ENCODE results near the gene ZNF423. TPM values are rescaled to one million over a fixed set of nuclear protein-coding genes. Genes with fewer than 3 reads are reported as not detected.

The ZNF423 gene
- total RNA-seq, 1 experiment from 2014 or later: 0.49 TPM

DNA sequence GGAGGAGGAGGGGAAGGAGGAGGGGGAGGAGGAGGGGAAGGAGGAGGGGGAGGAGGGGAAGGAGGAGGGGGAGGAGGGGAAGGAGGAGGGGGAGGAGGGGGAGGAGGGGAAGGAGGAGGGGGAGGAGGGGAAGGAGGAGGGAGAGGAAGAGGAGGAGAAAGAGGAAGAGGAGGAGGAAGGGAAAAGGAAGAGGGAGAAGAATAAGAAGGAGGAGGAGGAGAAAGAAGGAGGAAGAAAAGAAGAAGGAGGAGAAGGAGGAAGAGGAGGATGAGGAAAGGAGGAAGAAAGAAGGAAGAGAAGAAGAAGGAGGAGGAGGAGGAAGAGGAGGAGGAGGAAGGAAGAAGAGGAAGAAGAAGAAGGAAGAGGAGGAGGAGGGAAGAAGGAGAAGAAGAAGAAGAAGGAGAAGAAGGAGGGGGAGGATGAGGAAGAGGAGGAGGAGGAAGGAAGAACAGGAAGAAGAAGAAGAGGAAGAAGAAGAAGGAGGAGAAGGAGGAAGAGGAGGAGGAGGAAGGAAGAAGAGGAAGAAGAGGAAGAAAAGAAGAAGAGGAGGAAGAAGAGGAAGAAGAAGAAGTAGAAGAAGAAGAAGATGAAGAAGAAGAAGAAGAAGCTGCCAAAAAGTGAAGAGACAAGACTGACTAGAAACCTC is 378.5 kb downstream of the ZNF423 start:
- ChIA-PET POLR2A (no interaction called here), CTCF (no interaction called here)
- TF ChIP-seq TCF7L2 (IDR thresholded peaks at IDR 0.05; ENCODE audit: low read depth, low read length): no peak
- TF ChIP-seq, protein P1, sequence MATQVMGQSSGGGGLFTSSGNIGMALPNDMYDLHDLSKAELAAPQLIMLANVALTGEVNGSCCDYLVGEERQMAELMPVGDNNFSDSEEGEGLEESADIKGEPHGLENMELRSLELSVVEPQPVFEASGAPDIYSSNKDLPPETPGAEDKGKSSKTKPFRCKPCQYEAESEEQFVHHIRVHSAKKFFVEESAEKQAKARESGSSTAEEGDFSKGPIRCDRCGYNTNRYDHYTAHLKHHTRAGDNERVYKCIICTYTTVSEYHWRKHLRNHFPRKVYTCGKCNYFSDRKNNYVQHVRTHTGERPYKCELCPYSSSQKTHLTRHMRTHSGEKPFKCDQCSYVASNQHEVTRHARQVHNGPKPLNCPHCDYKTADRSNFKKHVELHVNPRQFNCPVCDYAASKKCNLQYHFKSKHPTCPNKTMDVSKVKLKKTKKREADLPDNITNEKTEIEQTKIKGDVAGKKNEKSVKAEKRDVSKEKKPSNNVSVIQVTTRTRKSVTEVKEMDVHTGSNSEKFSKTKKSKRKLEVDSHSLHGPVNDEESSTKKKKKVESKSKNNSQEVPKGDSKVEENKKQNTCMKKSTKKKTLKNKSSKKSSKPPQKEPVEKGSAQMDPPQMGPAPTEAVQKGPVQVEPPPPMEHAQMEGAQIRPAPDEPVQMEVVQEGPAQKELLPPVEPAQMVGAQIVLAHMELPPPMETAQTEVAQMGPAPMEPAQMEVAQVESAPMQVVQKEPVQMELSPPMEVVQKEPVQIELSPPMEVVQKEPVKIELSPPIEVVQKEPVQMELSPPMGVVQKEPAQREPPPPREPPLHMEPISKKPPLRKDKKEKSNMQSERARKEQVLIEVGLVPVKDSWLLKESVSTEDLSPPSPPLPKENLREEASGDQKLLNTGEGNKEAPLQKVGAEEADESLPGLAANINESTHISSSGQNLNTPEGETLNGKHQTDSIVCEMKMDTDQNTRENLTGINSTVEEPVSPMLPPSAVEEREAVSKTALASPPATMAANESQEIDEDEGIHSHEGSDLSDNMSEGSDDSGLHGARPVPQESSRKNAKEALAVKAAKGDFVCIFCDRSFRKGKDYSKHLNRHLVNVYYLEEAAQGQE (IDR thresholded peaks at IDR 0.05; ENCODE audit: insufficient read depth in 1 of 2, low read depth in 2 of 2, low read length in 1 of 2): no peak
- in situ Hi-C loops (cut with HindIII; ENCODE audit: low pct_unique_long_range_greater_than_20kb, low sequenced_read_pairs) (no loop called here), intact Hi-C loops (cut with micrococcal nuclease; ENCODE audit: unreplicated experiment) (no loop called here)
- no peak for DNase-seq (ENCODE audit: low read depth, low spot score)
- BruUV-seq (replicated peaks): no TSS peak
- H3K4me3 ChIP-seq (ENCODE audit: low read depth in 2 of 2, low read length in 2 of 2): no peak overlapping the region
- H3K4me1 ChIP-seq (ENCODE audit: control insufficient read depth, insufficient read depth, low read length): no peaks in the 10 kb centered on the region
- ATAC-seq: no peak
- no peak overlapping the region for H3K27ac ChIP-seq (ENCODE audit: low read length)
- H3K27me3 ChIP-seq (ENCODE audit: control insufficient read depth, insufficient read depth, low read length): no peaks in the 10 kb centered on the region
- no peaks in the 10 kb centered on the region for H3K36me3 ChIP-seq (ENCODE audit: control insufficient read depth, insufficient read depth, low read length)
- H3K9me3 ChIP-seq (ENCODE audit: control insufficient read depth, insufficient read depth, low read depth, low read length): no peaks in the 10 kb centered on the region

DNA sequence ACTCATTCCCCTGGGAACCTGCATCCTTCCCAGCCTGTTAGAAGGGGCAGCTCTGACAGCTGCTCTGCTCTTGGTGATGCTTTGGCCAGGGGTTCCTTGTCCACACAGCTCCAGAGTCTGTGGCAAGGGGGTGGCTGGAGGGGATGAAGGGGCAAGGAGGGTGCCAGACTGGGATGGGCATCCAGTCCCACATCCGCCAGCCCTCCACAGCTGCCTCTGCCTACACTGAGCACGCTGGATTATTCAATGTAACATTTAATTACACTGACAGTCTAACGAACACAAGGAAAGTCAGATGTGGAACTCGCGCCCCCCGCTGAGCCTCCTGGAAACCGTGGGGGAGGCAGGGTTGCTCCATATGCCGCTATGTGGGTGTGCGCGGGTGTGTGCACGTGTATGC is 381.2 kb downstream of the ZNF423 start:
- DNase-seq (ENCODE audit: low read depth, low spot score) (no peak), ATAC-seq (no peak)
- Histone ChIP-seq H3K36me3 (ENCODE audit: control insufficient read depth, insufficient read depth, low read length) (no peaks in the 10 kb centered on the region), H3K27ac (ENCODE audit: low read length) (no peak overlapping the region), H3K27me3 (ENCODE audit: control insufficient read depth, insufficient read depth, low read length) (no peaks in the 10 kb centered on the region), H3K4me1 (ENCODE audit: control insufficient read depth, insufficient read depth, low read length) (no peaks in the 10 kb centered on the region), H3K4me3 (ENCODE audit: low read depth in 2 of 2, low read length in 2 of 2) (no peak overlapping the region), H3K9me3 (ENCODE audit: control insufficient read depth, insufficient read depth, low read depth, low read length) (no peaks in the 10 kb centered on the region)
- ChIA-PET CTCF (no interaction called here), POLR2A (no interaction called here)
- in situ Hi-C loops (cut with HindIII; ENCODE audit: low pct_unique_long_range_greater_than_20kb, low sequenced_read_pairs) (no loop called here), intact Hi-C loops (cut with micrococcal nuclease; ENCODE audit: unreplicated experiment) (no loop called here)
- no peak for TF ChIP-seq SIN3A (IDR thresholded peaks at IDR 0.05; ENCODE audit: borderline replicate concordance, insufficient read depth, low read depth, low read length)
- TF ChIP-seq, protein P1 (IDR thresholded peaks at IDR 0.05; ENCODE audit: insufficient read depth in 1 of 2, low read depth in 2 of 2, low read length in 1 of 2): no peak
- no peak for TF ChIP-seq POLR2AphosphoS5 (IDR thresholded peaks at IDR 0.05; ENCODE audit: low read depth, low read length)
- TF ChIP-seq, protein P2, sequence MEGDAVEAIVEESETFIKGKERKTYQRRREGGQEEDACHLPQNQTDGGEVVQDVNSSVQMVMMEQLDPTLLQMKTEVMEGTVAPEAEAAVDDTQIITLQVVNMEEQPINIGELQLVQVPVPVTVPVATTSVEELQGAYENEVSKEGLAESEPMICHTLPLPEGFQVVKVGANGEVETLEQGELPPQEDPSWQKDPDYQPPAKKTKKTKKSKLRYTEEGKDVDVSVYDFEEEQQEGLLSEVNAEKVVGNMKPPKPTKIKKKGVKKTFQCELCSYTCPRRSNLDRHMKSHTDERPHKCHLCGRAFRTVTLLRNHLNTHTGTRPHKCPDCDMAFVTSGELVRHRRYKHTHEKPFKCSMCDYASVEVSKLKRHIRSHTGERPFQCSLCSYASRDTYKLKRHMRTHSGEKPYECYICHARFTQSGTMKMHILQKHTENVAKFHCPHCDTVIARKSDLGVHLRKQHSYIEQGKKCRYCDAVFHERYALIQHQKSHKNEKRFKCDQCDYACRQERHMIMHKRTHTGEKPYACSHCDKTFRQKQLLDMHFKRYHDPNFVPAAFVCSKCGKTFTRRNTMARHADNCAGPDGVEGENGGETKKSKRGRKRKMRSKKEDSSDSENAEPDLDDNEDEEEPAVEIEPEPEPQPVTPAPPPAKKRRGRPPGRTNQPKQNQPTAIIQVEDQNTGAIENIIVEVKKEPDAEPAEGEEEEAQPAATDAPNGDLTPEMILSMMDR (IDR thresholded peaks at IDR 0.05): no peak
- no peak for TF ChIP-seq TCF7L2 (IDR thresholded peaks at IDR 0.05; ENCODE audit: low read depth, low read length)
- no TSS peak for BruUV-seq (replicated peaks)
